Lower lobe of right lung (tissue), 2 donors: ENCODE measurements around the gene PARVB. TPM values are rescaled to one million over a fixed set of nuclear protein-coding genes. Genes with fewer than 3 reads are reported as not detected.
A peak's percentile ranks its signal among the peaks of the same experiment; 100 is the strongest.

Source experiments
- ATAC-seq, 2 donors: fragments of 200-7000 bp; cut with Tn5 transposase; one replicate each; pipeline ENCODE4 v1.9.1; 2020 to 2022; ENCODE audit warnings: mild to moderate bottlenecking in 2 of 2, moderate library complexity in 2 of 2
- DNase-seq: peaks from one replicate; pipeline ENCODE4 v3.0.0-alpha.2; 2020
- H3K27ac ChIP-seq: fragments of 200-600 bp; one replicate; pipeline ENCODE4 v1.8.0; 2022
- H3K27me3 ChIP-seq: fragments of 200-600 bp; one replicate; pipeline ENCODE4 v1.8.0; 2022; ENCODE audit warnings: low read depth
- H3K36me3 ChIP-seq: fragments of 200-600 bp; one replicate; pipeline ENCODE4 v1.8.0; 2022; ENCODE audit warnings: mild to moderate bottlenecking
- H3K4me1 ChIP-seq: fragments of 200-600 bp; one replicate; pipeline ENCODE4 v1.8.0; 2022
- H3K4me3 ChIP-seq: fragments of 200-600 bp; one replicate; pipeline ENCODE4 v1.8.0; 2022; ENCODE audit warnings: mild to moderate bottlenecking
- H3K9me3 ChIP-seq: fragments of 200-600 bp; one replicate; pipeline ENCODE4 v1.8.0; 2022
- CTCF ChIP-seq: fragments of 200-600 bp; IDR thresholded peaks from one replicate; pipeline ENCODE4 v1.8.0; 2022; ENCODE audit warnings: antibody characterized with exemption, mild to moderate bottlenecking
- intact Hi-C: fragments of 100-400 bp; cut with DNase I; formaldehyde crosslinking; loops from one replicate; pipeline ENCODE4 v1.11.0; 2022
- total RNA-seq: library from RNA; stranded (reverse); fragmentation: NEBNext Ultra II Directional; extraction: Animal tissue kit (Norgen Biotek cat#: 25700); gene quantifications from one replicate; pipeline ENCODE4 v1.2.1, GENCODE V29; 2021
- donor health status: DM: no; HTN: yes; CAD: no; lungs with severe emphysema.

Gene PARVB
- total RNA-seq, 1 donor from 2014 or later, result 44.7 TPM

- intact Hi-C loops, result no loop called here
- Histone ChIP-seq H3K27me3 (peaks cover 20% of the 10 kb centered on the region), H3K27ac (peak overlapping the region; percentile 65), H3K9me3 (no peaks in the 10 kb centered on the region), H3K4me1 (peaks cover 4% of the 10 kb centered on the region), H3K36me3 (peaks cover 4% of the 10 kb centered on the region), H3K4me3 (peak overlapping the region; percentile 54)
- DNase-seq (no peak), ATAC-seq (no peak)
- TF ChIP-seq CTCF, result no peak
Measured at GRCh38 chr22:44183287-44183588, 159.1 kb downstream of the PARVB start.

- ATAC-seq (no peak), DNase-seq (no peak)
- peaks cover 4% of the 10 kb centered on the region for H3K4me1 ChIP-seq
- peaks cover 4% of the 10 kb centered on the region for H3K36me3 ChIP-seq
- H3K27ac ChIP-seq, result no peak overlapping the region
- no peaks in the 10 kb centered on the region for H3K9me3 ChIP-seq
- no peak for TF ChIP-seq CTCF
- no peak overlapping the region for H3K4me3 ChIP-seq
- H3K27me3 ChIP-seq, result peaks cover 20% of the 10 kb centered on the region
- intact Hi-C loops, result no loop called here
Measured at GRCh38 chr22:44184006-44184405, 159.9 kb downstream of the PARVB start.

GRCh38 chr22:44185237-44186120, 161.4 kb downstream of the PARVB start:
- no peak for TF ChIP-seq CTCF
- Histone ChIP-seq H3K9me3 (no peaks in the 10 kb centered on the region), H3K27ac (no peak overlapping the region), H3K27me3 (peaks cover 20% of the 10 kb centered on the region), H3K36me3 (peaks cover 4% of the 10 kb centered on the region), H3K4me3 (no peak overlapping the region), H3K4me1 (peaks cover 4% of the 10 kb centered on the region)
- DNase-seq, result no peak
- ATAC-seq, result no peak
- intact Hi-C loops, result no loop called here

DNA sequence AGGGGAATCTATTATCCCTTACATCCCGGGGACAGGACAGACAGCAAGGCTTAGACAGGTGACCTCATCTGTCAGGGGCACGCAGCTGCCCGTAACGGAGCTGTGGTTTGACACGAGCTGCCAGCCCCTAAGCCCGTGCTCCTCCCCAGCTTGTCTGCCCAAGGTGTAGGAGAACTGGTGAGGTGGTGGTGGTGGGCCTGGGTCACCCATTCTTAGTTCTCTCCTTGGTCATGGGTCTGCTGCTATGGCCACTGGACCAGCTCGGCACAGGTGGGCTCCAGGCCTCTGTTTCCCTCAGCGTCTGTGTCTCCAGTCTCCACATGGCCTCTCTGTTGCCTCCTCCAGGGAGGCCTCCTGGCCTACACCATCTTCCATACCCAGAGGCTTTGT, 162.0 kb downstream of the PARVB start:
- no peak overlapping the region for H3K4me3 ChIP-seq

GRCh38 chr22:44186737-44187136, 162.6 kb downstream of the PARVB start:
- H3K36me3 ChIP-seq, result peaks cover 4% of the 10 kb centered on the region
- ATAC-seq (no peak), DNase-seq (no peak)
- H3K4me1 ChIP-seq, result peaks cover 4% of the 10 kb centered on the region
- no peak overlapping the region for H3K4me3 ChIP-seq
- H3K27ac ChIP-seq, result no peak overlapping the region
- peaks cover 15% of the 10 kb centered on the region for H3K27me3 ChIP-seq
- no peak for TF ChIP-seq CTCF
- intact Hi-C loops, result no loop called here
- no peaks in the 10 kb centered on the region for H3K9me3 ChIP-seq

More for the DNA sequence above, 162.0 kb downstream of the PARVB start:
- no peak for ATAC-seq
- DNase-seq, result no peak
- H3K27ac ChIP-seq, result no peak overlapping the region
- H3K4me1 ChIP-seq, result peaks cover 4% of the 10 kb centered on the region
- intact Hi-C loops, result no loop called here
- peaks cover 4% of the 10 kb centered on the region for H3K36me3 ChIP-seq
- H3K27me3 ChIP-seq, result peaks cover 20% of the 10 kb centered on the region
- H3K9me3 ChIP-seq, result no peaks in the 10 kb centered on the region
- TF ChIP-seq CTCF, result no peak
